ENCODE measurements around the gene SSNA1. TPM values are rescaled to one million over a fixed set of nuclear protein-coding genes. Genes with fewer than 3 reads are reported as not detected.

Gene SSNA1
- total RNA-seq, 2 donors from 2014 or later: 114 to 124 TPM

DNA sequence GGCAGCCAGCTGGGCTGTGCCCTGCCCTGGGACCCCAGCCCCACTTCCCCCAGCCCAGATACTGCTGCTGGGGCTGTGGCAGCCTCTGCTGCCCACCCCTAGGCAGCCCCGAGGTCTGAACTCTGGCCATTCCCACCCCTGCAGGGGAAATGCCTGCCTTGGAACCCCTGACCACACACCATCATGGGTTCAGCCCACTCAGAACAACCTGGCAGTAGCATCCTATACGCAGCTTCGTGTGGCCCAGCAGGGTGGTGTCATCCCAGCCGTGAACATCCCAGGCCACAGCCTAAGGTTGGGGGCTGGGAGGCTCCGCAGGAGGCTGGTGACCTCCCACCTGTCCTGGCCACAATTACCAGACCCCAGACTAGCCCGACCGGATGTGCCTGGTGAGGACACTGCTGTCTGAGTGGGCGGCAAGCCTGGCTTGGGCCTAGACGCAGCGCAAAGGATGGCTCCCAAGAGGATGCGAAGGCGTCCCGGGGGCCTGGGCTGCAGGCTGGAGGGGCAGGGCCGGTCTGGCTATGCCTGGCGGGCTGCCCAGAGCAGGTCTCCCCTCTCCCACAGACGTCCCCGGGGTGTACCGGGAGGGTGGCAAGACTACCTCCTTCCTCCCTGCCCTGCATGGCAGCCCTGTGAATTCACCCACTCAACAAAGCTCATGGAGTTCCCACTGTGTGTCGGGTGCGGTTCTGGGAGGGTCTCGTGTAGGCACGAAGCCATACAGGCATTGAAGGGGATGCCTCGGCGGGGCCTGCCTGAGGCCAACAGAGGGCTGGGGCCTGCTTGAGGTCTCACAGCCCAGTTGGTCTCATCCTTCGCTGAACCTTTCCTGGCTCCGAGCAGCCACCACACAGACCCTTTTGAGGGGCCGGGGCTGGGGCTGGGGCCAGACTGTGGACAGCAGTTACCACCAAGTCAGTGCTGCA lies 40.8 kb downstream of the SSNA1 start:
- Histone ChIP-seq H3K27ac (no peak overlapping the region), H3K27me3 (replicated peaks; ENCODE audit: insufficient read depth) (peaks cover 4% of the 10 kb centered on the region), H3K4me3 (no peak overlapping the region), H3K4me1 (replicated peaks) (peaks cover 4% of the 10 kb centered on the region), H3K9me3 (no peaks in the 10 kb centered on the region), H3K36me3 (no peaks in the 10 kb centered on the region)
- intact Hi-C loops (cut with DNase I): loop anchor here (5.0 kb wide), 1 partner anchor 112 kb away; no protein-coding TSS in a partner anchor
- DNase-seq (ENCODE audit: low spot score): no peak
- 49% methylated on average over 21 of the region's 27 CpGs for WGBS
- TF ChIP-seq POLR2AphosphoS5 (IDR thresholded peaks at IDR 0.05) (no peak), POLR2A (IDR thresholded peaks at IDR 0.05) (no peak)
- TF ChIP-seq, protein P1, sequence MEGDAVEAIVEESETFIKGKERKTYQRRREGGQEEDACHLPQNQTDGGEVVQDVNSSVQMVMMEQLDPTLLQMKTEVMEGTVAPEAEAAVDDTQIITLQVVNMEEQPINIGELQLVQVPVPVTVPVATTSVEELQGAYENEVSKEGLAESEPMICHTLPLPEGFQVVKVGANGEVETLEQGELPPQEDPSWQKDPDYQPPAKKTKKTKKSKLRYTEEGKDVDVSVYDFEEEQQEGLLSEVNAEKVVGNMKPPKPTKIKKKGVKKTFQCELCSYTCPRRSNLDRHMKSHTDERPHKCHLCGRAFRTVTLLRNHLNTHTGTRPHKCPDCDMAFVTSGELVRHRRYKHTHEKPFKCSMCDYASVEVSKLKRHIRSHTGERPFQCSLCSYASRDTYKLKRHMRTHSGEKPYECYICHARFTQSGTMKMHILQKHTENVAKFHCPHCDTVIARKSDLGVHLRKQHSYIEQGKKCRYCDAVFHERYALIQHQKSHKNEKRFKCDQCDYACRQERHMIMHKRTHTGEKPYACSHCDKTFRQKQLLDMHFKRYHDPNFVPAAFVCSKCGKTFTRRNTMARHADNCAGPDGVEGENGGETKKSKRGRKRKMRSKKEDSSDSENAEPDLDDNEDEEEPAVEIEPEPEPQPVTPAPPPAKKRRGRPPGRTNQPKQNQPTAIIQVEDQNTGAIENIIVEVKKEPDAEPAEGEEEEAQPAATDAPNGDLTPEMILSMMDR (IDR thresholded peaks at IDR 0.05): no peak

GRCh38 chr9:137229903-137230704 lies 41.6 kb downstream of the SSNA1 start:
- DNase-seq (ENCODE audit: low spot score): no peak
- TF ChIP-seq POLR2A (IDR thresholded peaks at IDR 0.05): no peak
- 64% methylated on average over 23 of the region's 31 CpGs for WGBS
- Histone ChIP-seq H3K36me3 (no peaks in the 10 kb centered on the region), H3K9me3 (no peaks in the 10 kb centered on the region), H3K27me3 (replicated peaks; ENCODE audit: insufficient read depth) (peaks cover 4% of the 10 kb centered on the region), H3K27ac (no peak overlapping the region), H3K4me3 (no peak overlapping the region), H3K4me1 (replicated peaks) (peaks cover 4% of the 10 kb centered on the region)
- intact Hi-C loops (cut with DNase I): loop anchor here (5.0 kb wide), 1 partner anchor 113 kb away; no protein-coding TSS in a partner anchor

DNA sequence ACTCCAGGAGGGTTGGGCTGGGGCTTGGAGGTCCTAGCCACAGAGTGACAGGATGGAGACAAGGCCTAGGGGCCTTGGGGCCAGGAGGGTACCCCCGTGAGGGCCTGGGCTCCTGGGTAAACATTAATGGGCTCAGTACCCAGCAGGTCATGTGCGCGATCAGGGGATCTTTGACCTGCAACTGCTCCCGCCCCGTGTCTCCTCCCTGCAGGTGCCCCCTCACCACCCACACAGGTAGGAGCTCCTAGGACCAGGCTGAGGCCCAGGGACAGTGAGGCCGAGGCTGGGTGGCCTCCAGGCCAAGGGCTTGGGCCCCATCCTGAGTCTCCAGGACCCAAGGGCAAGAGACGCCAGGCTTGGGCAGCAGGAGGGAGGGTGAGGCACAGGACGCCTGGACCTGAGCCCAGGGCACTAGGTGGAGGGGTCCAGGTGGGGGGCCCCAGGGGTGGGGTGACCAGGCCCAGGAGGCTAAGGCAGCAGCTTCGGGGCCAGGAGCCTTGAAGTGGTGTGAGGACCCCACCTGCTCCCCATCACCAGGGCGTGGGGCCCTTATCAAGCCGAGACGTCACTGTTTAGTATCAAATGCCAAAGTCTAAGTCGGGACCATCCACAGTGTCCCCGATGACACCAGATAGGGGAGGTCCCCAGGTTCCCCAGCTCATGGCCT lies 42.4 kb downstream of the SSNA1 start, which contains the start of gene SLC34A3:
Gene SLC34A3 (plus strand): TSS at position 197 of the 667 bp plus-strand sequence. CDS start 802 bp downstream, outside the sequence.
- H3K27ac ChIP-seq: no peak within 1 kb of the TSS
- no peak for TF ChIP-seq POLR2A (IDR thresholded peaks at IDR 0.05)
- TF ChIP-seq, protein P1 (IDR thresholded peaks at IDR 0.05): no peak
- H3K27me3 ChIP-seq (replicated peaks; ENCODE audit: insufficient read depth): peaks cover 4% of the 10 kb centered on the region
- peaks cover 4% of the 10 kb centered on the region for H3K4me1 ChIP-seq (replicated peaks)
- intact Hi-C loops (cut with DNase I): no loop called here
- H3K36me3 ChIP-seq: no peaks in the 10 kb centered on the region
- H3K9me3 ChIP-seq: no peaks in the 10 kb centered on the region
- WGBS: 73% methylated on average over 14 of the region's 14 CpGs
- H3K4me3 ChIP-seq: no peak within 1 kb of the TSS
- no peak for DNase-seq (ENCODE audit: low spot score)

- Histone ChIP-seq H3K27ac (no peak overlapping the region), H3K4me1 (replicated peaks) (peaks cover 10% of the 10 kb centered on the region), H3K4me3 (no peak overlapping the region), H3K36me3 (no peaks in the 10 kb centered on the region), H3K9me3 (no peaks in the 10 kb centered on the region), H3K27me3 (replicated peaks; ENCODE audit: insufficient read depth) (peaks cover 4% of the 10 kb centered on the region)
- WGBS: 86% methylated on average over 23 of the region's 23 CpGs
- intact Hi-C loops (cut with DNase I): no loop called here
- TF ChIP-seq POLR2AphosphoS5 (IDR thresholded peaks at IDR 0.05) (no peak), POLR2A (IDR thresholded peaks at IDR 0.05) (no peak)
- TF ChIP-seq, protein P1 (IDR thresholded peaks at IDR 0.05): no peak
- DNase-seq (ENCODE audit: low spot score): no peak
These were observed 43.0 kb downstream of the SSNA1 start for GRCh38 chr9:137231372-137232039.
